Measurements from ENCODE around the gene BRD2.

BRD2 gene

DNA sequence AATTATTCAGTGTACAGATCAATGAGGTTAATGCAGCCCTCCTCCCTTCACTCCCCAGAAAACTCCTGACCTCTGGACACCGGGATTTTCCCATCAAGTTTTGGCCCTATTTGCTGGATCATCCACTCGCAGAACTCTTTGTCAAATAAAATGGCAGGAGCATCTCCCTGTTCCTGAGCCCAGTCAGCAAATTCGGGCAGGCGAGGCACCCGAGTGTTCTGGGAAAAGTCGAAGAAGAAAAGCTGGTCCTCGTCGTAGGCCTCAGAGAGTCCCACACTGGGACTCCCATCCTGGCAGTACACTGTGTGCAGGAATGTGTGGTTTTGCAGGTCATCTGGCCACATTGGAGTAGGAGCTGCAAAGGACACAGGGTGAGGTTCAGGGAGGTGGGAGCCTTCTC, 17.9 kb upstream of the BRD2 start:
- no peaks in the 10 kb centered on the region for H3K9me3 ChIP-seq (ENCODE audit: control insufficient read depth, low read depth, low read length)
- peaks cover 11% of the 10 kb centered on the region for H3K4me1 ChIP-seq (ENCODE audit: control insufficient read depth, low read depth, low read length)
- no peaks in the 10 kb centered on the region for H3K27me3 ChIP-seq (ENCODE audit: control insufficient read depth, insufficient read depth, low read length)
- no peak overlapping the region for H3K4me3 ChIP-seq (ENCODE audit: low read length)
- no peak overlapping the region for H3K9ac ChIP-seq (ENCODE audit: low read length)
- H3K27ac ChIP-seq (ENCODE audit: low read length): no peak overlapping the region
- no peaks in the 10 kb centered on the region for H3K36me3 ChIP-seq (ENCODE audit: control insufficient read depth, low read depth, low read length)

DNA sequence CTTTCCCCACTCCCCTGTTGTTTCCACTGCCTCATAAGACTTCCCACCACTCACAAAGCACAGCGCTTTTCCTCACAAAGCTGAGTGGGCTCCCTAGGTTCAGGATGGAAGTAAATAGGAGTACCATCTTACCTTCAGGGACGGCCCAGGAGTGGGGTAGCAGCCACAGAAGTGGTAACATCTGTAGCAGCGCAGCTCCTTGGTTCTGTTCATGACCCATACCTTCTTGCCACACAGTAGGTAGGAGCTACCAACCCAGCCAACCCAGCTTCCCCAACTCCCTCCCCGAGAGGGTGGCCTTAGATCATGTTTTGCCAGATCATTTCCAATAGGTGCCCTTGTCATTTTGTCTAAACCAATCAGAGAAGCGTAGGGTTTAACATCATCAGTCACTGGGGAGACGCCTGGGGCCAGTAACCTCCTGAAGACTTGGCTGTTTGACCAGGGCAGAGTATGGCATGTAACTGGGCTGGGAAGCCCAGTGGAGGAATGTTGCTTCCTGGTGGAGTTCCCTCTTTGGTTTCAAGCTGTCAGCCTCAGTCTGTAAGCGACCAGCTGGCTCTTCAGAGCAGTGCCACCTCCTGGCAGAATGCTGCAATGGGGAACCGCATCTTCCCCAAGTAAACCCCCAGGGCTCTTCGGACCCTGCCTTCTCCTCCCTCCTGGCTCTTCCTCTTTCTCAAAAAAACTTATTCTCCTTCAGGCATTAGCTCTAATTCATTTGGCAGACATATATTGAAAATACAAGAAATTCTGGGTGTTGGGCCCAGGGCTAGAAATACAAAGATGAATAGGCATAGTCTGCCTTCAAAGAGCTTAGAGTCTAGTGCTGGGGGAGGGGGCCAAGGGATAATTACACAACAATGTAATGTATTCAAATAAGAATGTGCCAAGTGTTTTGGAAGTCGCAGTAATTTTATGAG, 15.3 kb upstream of the BRD2 start, which contains the start of gene HLA-DMA:
Gene HLA-DMA (minus strand): TSS at position 281 of the 923 bp plus-strand sequence. CDS start 61 bp downstream, at position 220.
- H3K9me3 ChIP-seq (ENCODE audit: control insufficient read depth, low read depth, low read length): no peaks in the 10 kb centered on the region
- H3K27ac ChIP-seq (ENCODE audit: low read length): no peak within 1 kb of the TSS
- H3K36me3 ChIP-seq (ENCODE audit: control insufficient read depth, low read depth, low read length): no peaks in the 10 kb centered on the region
- peaks cover 8% of the 10 kb centered on the region for H3K4me1 ChIP-seq (ENCODE audit: control insufficient read depth, low read depth, low read length)
- no peaks in the 10 kb centered on the region for H3K27me3 ChIP-seq (ENCODE audit: control insufficient read depth, insufficient read depth, low read length)
- no peak within 1 kb of the TSS for H3K4me3 ChIP-seq (ENCODE audit: low read length)
- H3K9ac ChIP-seq (ENCODE audit: low read length): no peak within 1 kb of the TSS

DNA sequence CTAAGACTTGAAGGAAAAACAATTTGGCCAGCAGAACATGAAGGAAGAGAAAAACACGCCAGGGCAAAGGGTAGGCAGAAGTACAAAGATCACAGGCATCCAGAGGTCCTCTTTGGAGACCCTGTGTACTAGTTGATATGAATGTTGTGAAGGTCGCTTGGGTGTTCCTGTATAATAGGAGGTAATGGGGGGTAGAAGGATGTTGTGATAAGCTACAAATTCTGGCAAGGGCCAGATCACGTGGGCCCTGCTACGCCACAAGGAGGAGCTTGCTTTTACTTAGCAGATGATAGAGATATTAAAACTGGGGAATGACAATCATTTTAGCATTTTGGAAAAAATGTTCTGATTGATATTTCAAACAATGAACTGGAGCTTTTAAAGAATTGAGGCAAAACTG, 14.6 kb upstream of the BRD2 start:
- H3K27ac ChIP-seq (ENCODE audit: low read length): no peak overlapping the region
- H3K4me3 ChIP-seq (ENCODE audit: low read length): no peak overlapping the region
- no peak overlapping the region for H3K9ac ChIP-seq (ENCODE audit: low read length)
- H3K36me3 ChIP-seq (ENCODE audit: control insufficient read depth, low read depth, low read length): no peaks in the 10 kb centered on the region
- no peaks in the 10 kb centered on the region for H3K27me3 ChIP-seq (ENCODE audit: control insufficient read depth, insufficient read depth, low read length)
- H3K9me3 ChIP-seq (ENCODE audit: control insufficient read depth, low read depth, low read length): no peaks in the 10 kb centered on the region
- peaks cover 6% of the 10 kb centered on the region for H3K4me1 ChIP-seq (ENCODE audit: control insufficient read depth, low read depth, low read length)

DNA sequence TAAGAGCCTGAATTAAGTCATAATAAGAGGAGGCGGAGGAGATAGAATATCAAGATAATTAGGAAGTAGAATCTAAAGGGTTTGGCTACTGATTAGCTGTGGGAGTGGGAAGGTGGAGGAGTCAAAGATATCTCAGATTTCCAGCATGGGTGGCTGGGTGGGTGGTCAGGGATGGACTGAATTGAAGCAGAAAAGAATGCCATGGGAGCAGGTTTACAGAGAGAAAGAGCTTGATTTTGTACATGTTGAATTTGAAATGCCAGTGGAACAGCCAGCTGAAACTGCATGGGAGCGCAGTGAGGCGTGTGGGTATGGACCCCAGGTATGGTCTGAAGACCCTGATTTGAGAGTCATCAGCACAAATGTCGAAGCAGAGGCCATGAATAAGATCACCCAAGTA, 14.1 kb upstream of the BRD2 start:
- H3K4me3 ChIP-seq (ENCODE audit: low read length): no peak overlapping the region
- H3K27ac ChIP-seq (ENCODE audit: low read length): no peak overlapping the region
- H3K36me3 ChIP-seq (ENCODE audit: control insufficient read depth, low read depth, low read length): no peaks in the 10 kb centered on the region
- peaks cover 6% of the 10 kb centered on the region for H3K4me1 ChIP-seq (ENCODE audit: control insufficient read depth, low read depth, low read length)
- no peaks in the 10 kb centered on the region for H3K9me3 ChIP-seq (ENCODE audit: control insufficient read depth, low read depth, low read length)
- H3K9ac ChIP-seq (ENCODE audit: low read length): no peak overlapping the region
- H3K27me3 ChIP-seq (ENCODE audit: control insufficient read depth, insufficient read depth, low read length): no peaks in the 10 kb centered on the region

DNA sequence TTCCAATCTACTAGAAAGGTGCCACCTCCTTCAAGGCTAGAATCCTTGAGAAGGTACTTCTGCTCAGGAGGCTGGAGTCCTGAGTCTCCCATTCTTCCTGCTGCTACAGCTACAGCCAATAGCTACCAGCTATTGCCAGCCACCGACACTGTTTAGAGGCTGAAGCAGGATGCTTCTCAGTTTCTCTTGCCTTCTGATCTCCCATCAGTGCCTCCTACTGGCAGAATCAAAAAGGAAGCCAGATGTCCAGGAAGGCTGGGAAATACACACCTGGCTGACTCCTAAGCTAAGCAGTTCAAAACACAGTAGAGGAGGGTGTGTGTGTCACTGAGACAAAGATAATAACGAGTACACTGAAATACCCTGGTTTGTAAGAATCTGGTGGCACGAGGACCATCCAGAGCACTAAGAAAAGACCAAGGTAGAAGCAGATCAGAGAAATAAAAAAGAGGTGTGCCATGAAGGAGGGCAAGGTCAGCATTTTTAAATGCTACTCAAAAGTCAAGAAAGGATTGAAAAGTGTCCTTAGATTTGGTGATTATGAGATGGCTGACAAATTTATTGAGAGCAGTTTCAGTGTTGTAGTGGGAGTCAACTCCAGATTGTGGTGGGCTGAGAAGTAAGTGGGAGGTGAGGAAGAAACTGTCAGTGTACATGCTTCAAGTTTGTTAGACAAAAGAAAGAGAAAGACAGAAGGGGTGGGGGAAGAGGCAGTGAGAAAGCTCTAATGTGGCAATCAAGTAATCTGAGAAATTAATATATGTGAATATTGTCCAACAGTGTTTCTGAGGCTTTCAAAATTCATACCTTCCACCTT, 13.2 kb upstream of the BRD2 start:
- Histone ChIP-seq H3K27me3 (ENCODE audit: control insufficient read depth, insufficient read depth, low read length) (no peaks in the 10 kb centered on the region), H3K4me1 (ENCODE audit: control insufficient read depth, low read depth, low read length) (peaks cover 6% of the 10 kb centered on the region), H3K27ac (ENCODE audit: low read length) (no peak overlapping the region), H3K4me3 (ENCODE audit: low read length) (no peak overlapping the region), H3K36me3 (ENCODE audit: control insufficient read depth, low read depth, low read length) (no peaks in the 10 kb centered on the region), H3K9ac (ENCODE audit: low read length) (no peak overlapping the region), H3K9me3 (ENCODE audit: control insufficient read depth, low read depth, low read length) (no peaks in the 10 kb centered on the region)

DNA sequence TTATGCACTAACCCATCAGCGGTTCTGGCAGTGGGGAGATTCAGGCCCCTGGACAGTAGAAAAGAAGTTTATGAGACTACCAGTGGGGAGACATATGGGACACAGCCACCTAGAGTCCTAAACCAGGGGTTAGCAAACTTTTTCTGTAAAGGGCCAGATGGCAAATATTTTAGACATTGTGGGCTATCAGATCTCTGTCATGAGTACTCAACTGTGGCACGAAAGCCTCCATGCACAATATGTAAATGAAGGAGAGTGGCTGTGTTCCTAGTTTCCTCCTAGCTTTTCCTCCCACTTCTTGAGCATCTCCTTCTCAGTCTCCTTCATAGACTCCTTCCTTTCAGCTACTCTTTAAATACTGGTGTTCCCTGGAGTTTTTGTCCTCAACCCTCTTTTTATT, 12.2 kb upstream of the BRD2 start:
- no peaks in the 10 kb centered on the region for H3K36me3 ChIP-seq (ENCODE audit: control insufficient read depth, low read depth, low read length)
- no peak overlapping the region for H3K9ac ChIP-seq (ENCODE audit: low read length)
- H3K4me3 ChIP-seq (ENCODE audit: low read length): no peak overlapping the region
- no peak overlapping the region for H3K27ac ChIP-seq (ENCODE audit: low read length)
- peaks cover 6% of the 10 kb centered on the region for H3K4me1 ChIP-seq (ENCODE audit: control insufficient read depth, low read depth, low read length)
- H3K9me3 ChIP-seq (ENCODE audit: control insufficient read depth, low read depth, low read length): no peaks in the 10 kb centered on the region
- H3K27me3 ChIP-seq (ENCODE audit: control insufficient read depth, insufficient read depth, low read length): no peaks in the 10 kb centered on the region

DNA sequence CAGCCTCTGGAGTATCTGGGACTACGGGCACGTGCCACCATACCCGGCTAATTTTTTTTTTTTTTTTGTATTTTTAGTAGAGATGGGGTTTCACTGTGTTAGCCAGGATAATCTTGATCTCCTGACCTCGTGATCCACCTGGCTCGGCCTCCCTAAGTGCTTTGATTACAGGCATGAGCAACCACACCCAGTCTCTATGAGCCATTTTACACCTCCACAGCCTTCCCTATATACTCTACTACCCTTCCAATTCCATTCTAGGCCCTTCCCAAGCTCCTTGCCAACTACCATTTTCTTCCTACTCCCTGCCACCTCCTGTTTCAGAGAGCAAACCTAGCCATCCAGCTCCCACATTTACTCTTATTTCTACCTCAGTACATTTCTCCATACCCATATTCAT, 7.8 kb upstream of the BRD2 start:
- H3K9ac ChIP-seq (ENCODE audit: low read length): no peak overlapping the region
- no peaks in the 10 kb centered on the region for H3K4me1 ChIP-seq (ENCODE audit: control insufficient read depth, low read depth, low read length)
- H3K27ac ChIP-seq (ENCODE audit: low read length): no peak overlapping the region
- H3K27me3 ChIP-seq (ENCODE audit: control insufficient read depth, insufficient read depth, low read length): no peaks in the 10 kb centered on the region
- H3K4me3 ChIP-seq (ENCODE audit: low read length): no peak overlapping the region
- H3K36me3 ChIP-seq (ENCODE audit: control insufficient read depth, low read depth, low read length): no peaks in the 10 kb centered on the region
- H3K9me3 ChIP-seq (ENCODE audit: control insufficient read depth, low read depth, low read length): no peaks in the 10 kb centered on the region

DNA sequence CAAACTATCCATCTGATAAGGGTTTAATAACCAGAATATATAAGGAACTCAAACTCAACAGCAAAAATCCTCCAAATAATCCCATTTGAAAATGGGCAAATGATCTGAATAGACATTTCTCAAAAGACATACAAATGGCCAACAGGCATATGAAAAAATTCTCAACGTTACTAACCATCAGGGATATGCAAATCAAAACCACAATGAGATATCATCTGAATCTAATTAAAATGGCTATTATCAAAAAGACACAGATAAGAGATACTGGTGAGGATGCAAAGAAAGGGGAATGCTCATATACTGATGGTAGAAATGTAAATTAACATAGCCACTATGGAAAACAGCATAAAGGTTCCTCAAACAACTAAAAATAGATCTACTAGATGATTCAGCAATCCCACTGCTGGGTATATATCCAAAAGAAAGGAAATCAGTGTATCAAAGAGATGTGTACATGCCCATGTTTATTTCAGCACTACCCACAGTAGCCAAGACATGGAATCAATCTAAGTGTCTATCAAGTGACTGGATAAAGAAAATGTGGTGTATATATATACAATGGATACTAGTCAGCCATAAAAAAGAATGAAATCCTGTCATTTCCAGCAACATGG, 6.1 kb upstream of the BRD2 start:
- Histone ChIP-seq H3K9ac (ENCODE audit: low read length) (no peak overlapping the region), H3K4me3 (ENCODE audit: low read length) (no peak overlapping the region), H3K9me3 (ENCODE audit: control insufficient read depth, low read depth, low read length) (no peaks in the 10 kb centered on the region), H3K27ac (ENCODE audit: low read length) (no peak overlapping the region), H3K36me3 (ENCODE audit: control insufficient read depth, low read depth, low read length) (no peaks in the 10 kb centered on the region), H3K27me3 (ENCODE audit: control insufficient read depth, insufficient read depth, low read length) (no peaks in the 10 kb centered on the region), H3K4me1 (ENCODE audit: control insufficient read depth, low read depth, low read length) (peaks cover 6% of the 10 kb centered on the region)

DNA sequence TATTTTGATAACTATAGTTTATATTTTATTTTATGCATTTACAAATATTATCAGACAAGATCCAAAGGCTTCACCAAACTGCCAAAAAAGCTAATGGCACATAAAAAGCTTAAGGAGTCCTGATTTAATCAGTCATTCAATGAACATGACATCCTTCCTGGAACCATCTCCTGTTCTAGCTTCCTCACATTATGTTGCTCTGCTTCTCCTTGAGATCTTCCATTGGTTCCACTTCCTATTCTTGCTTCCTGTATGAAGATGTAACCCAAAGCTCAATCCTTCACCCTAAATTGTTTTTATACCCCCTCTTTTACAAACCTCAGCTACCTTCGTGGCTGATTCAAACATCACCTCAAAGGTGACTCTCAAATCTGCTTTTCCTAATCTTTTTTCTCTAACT, 4.5 kb upstream of the BRD2 start:
- H3K4me3 ChIP-seq (ENCODE audit: low read length): no peak overlapping the region
- H3K27me3 ChIP-seq (ENCODE audit: control insufficient read depth, insufficient read depth, low read length): no peaks in the 10 kb centered on the region
- no peaks in the 10 kb centered on the region for H3K36me3 ChIP-seq (ENCODE audit: control insufficient read depth, low read depth, low read length)
- H3K4me1 ChIP-seq (ENCODE audit: control insufficient read depth, low read depth, low read length): peaks cover 6% of the 10 kb centered on the region
- H3K9ac ChIP-seq (ENCODE audit: low read length): no peak overlapping the region
- H3K27ac ChIP-seq (ENCODE audit: low read length): no peak overlapping the region
- H3K9me3 ChIP-seq (ENCODE audit: control insufficient read depth, low read depth, low read length): no peaks in the 10 kb centered on the region

DNA sequence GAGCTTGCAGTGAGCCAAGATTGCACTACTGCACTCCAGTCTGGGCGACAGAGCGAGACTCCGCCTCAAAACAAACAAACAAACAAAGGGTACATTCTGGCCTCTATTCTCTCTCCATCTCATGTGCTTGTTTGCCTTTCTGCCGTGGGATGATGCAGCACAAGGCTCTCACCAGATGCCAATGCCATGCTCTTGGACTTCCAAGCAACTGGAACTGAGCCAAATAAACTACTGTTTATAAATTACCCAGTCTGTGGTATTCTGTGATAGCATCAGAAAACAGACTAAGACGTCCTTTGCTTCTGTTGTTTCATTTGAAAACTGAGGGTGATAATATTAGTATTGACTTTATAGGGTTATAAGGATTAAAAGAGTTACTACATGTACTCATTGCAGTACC, 3.6 kb upstream of the BRD2 start:
- H3K9ac ChIP-seq (ENCODE audit: low read length): no peak overlapping the region
- H3K27ac ChIP-seq (ENCODE audit: low read length): no peak overlapping the region
- H3K9me3 ChIP-seq (ENCODE audit: control insufficient read depth, low read depth, low read length): no peaks in the 10 kb centered on the region
- H3K27me3 ChIP-seq (ENCODE audit: control insufficient read depth, insufficient read depth, low read length): no peaks in the 10 kb centered on the region
- peaks cover 6% of the 10 kb centered on the region for H3K4me1 ChIP-seq (ENCODE audit: control insufficient read depth, low read depth, low read length)
- H3K36me3 ChIP-seq (ENCODE audit: control insufficient read depth, low read depth, low read length): no peaks in the 10 kb centered on the region
- H3K4me3 ChIP-seq (ENCODE audit: low read length): no peak overlapping the region

Data from iPS-18a (cell line).